ENCODE results near the gene ZNF35.
"Not testable (repeated sequence)": the region's sequence is repeated elsewhere in the genome, so short reads cannot be mapped to it uniquely, and the experiment has no call there.

ZNF35 gene

DNA sequence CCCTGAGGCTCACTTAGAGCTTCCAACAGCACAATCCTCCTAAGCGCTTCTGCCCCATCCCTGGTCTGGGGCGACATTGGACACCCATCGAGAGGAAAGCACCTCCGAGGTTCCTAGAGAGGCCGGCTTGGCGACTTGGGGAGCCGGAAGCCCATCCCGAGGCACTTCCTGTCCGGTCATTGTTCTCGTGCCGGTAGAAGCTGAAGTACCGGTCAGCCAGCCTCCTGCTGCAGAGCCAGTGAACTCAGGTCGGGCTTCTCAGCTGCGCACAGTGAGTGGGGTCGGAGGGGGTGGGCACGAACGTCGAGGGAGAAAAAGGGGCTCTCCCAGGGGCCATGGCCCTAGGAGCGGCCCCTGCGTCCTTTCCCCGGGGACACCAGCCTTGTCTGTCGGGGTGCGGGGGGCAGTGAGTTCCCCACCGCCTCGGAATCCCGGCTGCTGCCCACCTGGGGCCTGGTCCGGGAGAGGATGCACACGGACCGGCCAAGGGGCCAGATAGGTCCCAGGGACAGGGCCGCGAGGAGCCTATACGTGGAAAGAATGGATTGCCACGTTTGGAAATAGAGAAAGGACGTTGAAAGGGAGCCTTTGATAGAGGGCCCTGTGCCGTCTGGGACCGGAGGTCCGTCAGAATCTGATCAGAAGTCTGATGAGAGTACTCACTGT, at the start of gene ZNF35:
Gene ZNF35 (plus strand): TSS at position 169 of the 666 bp plus-strand sequence. CDS start 2,336 bp downstream, outside the sequence.
- FAIRE-seq = peak; percentile 37

DNA sequence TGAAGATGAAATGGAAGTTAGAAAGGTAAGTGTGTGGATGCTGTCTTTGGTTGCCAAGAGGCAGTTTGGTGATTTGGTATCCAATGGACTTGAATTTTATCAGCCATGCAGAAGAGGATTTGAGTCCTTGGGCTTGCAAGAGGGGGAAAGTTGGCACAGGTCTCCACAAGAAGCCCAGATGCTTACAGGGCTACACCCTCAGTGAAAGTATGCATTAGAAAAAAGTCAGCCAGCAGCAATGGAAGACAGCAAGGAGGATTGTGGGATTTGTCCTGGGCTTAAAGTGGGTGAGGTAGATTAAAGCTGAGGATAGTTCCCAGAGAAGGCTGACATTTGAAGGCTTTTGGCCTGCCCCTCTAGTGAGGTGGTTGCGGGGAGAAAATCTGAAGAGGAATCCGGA, 46.8 kb upstream of the ZNF35 start:
- FAIRE-seq = no peak

DNA sequence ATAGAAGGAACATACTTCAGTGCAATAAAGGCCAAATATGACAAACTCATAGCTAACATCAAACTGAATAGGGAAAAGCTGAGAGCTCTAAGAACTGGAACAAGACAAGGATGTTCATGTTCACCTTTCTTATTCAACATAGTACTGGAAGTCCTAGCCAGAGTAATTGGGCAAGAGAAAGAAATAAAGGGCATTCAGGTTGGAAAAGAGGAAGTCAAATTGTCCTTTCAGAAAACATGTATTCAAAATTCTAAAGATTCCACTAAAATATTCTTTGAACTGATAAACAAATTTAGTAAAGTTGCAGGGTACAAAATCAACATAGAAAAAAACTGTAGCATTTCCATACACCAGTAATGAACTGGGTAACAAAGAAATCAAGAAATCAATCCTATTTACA, 35.9 kb upstream of the ZNF35 start:
- FAIRE-seq = no peak

DNA sequence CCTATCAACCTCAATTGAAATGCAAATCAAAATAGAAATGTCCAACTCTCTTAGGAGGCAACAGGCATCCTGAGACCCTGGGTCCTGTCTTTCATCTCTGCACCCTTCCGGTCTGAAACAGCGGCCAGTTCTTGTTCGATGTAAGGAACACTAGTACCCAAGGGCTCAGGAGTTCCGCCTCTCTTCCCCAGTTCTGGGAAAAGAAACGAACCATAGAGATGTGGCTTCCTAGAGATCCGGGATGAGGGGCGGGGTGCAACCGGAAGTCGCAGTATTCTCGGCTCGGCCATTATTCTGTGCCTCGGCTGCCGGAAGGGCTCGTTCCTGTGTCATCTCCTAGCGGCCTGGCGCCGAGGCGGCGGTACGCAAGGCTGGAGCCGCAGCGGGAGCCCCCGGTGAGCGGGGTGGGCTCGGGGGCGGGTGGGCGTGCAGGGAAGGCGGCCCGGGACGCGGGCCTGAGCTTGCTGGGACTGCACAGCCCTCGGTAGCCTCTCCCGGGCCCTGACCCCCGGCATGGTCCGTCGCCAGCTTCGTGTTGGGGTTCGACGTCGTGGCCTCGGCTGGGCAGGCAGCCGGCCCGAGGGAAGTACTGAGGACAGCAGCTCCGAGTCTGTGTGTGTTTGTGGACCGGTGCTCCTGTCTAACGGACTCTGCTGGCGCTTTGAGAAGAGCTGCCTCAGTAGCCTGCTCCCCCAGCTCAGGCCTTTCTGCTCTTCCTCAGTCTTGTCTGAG, 23.6 kb upstream of the ZNF35 start, which contains the start of gene ZNF197:
Gene ZNF197 (plus strand): TSS at position 288 of the 732 bp plus-strand sequence. CDS start 4,119 bp downstream, outside the sequence.
- peak; percentile 56 for FAIRE-seq

DNA sequence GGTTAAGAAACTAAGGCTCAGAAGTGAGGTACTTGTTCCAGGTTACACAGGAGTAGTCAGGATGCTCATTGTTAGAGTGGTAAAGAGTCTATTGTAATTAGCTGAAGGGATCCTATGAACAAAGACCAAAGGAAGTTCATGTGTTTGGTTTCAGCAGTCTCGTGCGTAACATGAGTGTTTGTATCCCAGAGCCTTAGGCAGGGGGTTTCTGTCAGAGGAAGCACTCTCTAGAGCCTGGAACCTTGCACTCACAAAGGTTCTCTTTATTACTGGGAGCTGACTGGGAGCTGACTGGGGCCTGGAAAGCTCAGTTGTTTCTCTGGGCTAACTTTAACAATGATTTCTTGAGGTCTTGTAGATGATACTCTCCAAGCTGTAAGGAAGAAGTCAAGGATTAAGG, 19.8 kb upstream of the ZNF35 start:
- FAIRE-seq = no peak

DNA sequence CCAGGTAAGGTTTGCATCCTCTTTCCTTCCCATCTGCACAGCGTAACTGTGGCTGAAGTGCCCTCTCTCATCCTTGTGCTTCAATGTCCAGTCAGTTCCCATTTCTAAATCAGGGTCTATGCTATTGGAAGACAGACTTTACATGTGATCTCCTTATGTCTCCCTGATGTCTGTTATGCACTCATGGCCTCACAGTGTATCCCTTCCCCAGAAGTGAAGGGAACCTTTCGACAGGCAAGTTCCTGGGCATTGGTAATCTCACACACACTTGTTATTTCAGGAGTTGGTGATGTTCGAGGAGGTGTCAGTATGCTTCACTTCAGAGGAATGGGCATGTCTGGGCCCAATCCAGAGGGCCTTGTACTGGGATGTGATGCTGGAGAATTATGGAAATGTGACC, 16.3 kb upstream of the ZNF35 start:
- FAIRE-seq = no peak

DNA sequence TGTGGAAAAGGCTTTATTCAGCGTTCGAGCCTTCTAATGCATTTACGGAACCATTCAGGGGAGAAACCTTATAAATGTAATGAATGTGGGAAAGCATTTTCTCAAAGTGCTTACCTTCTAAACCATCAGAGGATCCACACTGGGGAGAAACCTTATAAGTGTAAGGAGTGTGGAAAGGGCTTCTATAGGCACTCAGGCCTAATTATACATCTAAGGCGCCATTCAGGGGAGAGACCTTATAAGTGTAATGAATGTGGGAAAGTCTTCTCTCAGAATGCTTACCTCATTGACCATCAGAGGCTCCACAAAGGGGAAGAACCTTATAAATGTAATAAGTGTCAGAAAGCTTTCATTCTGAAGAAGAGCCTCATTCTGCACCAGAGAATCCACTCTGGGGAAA, 6.2 kb upstream of the ZNF35 start:
- FAIRE-seq = no peak

DNA sequence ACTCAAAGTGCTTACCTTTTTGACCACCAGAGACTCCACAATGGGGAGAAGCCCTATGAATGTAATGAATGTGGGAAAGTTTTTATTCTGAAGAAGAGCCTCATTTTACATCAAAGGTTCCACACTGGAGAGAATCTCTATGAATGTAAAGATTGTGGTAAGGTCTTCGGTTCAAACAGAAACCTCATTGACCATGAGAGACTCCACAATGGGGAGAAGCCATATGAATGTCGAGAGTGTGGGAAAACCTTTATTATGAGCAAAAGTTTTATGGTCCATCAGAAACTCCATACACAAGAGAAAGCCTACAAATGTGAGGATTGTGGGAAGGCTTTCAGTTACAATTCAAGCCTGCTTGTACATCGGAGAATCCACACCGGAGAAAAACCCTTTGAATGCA, 5.5 kb upstream of the ZNF35 start:
- FAIRE-seq = no peak

DNA sequence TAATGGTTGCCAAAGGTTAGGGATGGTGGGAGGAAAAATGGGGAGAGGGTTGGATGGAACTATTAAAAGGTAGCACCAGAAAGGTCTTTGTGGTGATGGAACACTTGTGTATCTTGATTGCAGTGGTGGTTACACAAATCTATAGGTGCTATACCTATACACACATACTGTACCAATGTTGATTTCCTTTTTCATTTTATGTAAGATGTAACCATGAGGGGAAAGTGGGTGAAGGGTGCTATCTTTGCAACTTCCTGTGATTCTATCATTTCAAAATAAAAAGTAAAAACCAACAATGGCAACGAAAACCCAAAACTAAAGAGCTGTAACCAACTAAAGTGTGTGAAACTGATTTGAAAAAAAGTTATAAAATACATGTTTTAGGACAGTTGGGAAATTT, 761 bp upstream of the ZNF35 start:
- FAIRE-seq = no peak

DNA sequence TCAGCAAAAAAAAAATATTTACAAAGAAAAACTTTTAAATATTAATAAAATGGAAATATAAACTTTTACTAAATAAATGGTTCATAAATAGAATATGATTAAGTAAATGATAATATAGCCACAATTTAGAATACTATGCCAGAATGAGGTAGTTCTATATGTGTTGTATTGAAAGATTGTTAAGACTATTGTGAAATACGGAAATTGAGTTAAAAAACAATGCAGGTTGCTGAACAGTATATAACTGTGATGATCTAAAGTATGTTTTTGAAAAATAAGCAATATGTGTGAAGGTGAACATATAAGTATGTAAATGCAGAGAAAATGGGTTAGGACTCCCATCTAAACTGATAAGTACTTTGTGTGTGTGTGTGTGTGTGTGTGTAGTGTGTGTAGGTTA, 1.2 kb downstream of the ZNF35 start:
- FAIRE-seq = peak; percentile 3

DNA sequence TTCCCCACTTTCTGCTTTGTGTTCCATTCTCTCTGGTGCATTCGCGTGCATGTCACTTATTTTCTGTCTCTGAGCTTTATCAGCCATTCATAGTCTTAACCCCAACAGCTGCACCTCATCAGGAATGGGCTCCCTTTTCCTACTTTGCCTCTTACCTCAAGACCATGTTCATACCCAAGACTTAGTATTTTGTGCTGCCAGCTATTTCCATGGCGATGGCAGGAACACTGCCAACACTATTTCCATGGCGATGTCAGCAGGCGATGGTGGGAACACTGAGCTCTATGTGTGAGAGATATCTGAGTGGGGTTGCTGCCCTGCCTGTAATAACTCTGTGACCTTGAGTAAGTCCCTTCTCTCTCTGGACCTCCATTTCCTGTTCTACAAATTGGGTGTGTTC, 5.5 kb downstream of the ZNF35 start:
- no peak for FAIRE-seq

DNA sequence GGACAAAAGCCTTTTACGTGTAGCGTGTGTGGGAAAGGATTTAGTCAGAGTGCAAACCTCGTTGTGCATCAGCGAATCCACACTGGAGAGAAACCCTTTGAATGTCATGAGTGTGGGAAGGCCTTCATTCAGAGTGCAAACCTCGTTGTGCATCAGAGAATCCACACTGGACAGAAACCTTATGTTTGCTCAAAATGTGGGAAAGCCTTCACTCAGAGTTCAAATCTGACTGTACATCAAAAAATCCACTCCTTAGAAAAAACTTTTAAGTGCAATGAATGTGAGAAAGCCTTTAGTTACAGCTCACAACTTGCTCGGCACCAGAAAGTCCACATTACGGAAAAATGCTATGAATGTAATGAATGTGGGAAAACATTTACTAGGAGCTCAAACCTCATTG, 10.5 kb downstream of the ZNF35 start:
- FAIRE-seq = no peak

DNA sequence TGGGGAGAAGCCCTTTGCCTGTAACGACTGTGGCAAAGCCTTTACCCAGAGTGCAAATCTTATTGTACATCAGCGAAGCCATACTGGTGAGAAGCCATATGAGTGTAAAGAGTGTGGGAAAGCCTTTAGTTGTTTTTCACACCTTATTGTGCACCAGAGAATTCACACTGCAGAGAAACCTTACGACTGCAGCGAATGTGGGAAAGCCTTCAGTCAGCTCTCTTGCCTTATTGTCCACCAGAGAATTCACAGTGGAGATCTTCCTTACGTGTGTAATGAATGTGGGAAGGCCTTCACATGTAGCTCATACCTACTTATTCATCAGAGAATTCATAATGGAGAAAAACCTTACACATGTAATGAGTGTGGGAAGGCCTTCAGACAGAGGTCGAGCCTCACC, 10.9 kb downstream of the ZNF35 start:
- FAIRE-seq = no peak

DNA sequence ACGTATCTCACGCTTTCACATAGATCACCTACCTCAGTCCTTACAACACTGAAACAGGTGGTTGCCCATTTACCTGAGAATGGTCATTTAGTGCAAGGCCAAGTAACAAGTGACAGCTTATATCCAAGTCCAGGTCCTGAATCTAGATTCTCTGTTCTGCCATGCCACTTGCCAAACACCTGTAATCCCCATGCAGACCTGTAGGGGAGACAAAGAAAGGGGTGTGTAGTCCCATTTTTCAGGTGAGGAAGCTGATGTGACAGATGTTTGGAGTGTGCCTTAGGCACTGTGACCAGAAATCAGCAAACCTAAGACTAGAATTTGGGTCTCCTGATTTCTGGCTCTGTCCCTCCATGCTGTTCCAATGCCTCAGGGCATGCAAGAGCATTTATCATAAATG, 12.7 kb downstream of the ZNF35 start:
- FAIRE-seq = no peak

DNA sequence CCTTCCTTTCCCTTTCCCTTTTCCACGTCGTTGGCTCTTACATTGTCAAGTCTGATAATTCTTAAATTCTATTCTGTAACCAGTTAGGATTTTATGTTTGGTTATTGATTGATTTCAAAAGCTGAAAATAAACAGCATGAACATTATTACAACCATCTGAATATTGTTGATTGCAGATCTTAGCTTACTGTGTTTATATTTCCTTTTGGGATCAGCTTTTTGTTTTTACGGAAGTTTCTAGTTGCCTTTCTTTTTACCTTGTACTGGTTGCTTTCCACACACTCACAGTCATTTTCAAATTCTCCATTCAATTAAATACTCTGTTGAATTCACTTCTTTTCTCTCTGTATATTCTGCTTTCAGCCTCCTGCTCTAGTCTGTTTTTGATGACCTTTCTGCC, 16.6 kb downstream of the ZNF35 start:
- FAIRE-seq = no peak

DNA sequence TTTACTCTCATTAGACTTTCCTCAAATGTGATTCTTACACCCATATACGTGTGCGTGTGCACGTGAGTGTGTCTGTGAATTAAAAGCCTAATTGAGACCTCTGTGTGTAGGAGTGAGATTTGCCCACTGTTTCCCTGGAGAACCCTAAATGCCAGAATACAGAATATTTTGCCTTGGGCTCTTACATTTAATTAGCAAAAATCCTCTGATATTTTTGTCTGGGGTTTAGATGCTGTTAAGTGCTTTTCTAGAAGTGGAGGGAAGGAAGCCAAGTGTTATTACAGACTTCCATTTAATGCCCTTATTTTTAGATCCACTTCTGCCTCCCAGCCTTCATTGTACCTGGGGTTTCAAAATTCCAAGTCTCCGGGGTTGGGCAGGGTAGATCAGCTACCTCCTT, 17.8 kb downstream of the ZNF35 start:
- no peak for FAIRE-seq

DNA sequence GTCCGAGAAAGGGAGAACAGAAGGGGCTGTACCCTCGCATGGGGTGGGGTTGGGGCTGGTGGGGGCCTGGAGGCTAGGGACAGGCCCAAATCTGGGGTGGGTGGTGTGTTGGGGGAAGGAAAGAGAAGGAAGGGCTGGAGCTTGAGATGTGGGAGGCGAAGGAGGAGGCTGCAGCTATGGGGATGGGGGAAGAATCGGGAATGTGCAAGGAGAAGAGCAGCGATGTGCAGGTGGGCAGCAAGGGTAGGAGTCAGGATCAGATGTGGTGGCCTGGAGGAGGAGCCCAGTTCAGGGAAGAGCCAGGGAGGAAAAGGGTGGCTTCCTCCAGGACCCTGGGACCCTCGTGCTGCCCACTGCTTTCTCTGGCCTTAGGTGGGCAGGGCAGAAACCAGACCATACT, 21.2 kb downstream of the ZNF35 start:
- no peak for FAIRE-seq

DNA sequence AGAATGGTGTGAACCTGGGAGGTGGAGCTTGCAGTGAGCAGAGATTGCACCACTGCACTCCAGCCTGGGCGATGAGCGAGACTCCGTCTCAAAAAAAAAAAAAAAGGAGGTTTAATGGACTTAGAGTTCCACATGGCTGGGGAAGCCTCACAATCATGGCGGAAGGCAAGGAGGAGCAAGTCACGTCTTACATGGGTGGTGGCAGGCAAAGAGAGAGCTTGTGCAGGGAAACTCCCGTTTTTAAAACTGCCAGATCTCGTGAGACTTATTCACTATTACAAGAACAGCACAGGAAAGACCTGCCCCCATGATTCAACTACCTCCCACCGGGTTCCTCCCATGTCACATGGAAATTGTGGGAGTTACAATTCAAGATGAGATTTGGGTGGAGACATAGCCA, 24.9 kb downstream of the ZNF35 start:
- not testable (repeated sequence) for FAIRE-seq

DNA sequence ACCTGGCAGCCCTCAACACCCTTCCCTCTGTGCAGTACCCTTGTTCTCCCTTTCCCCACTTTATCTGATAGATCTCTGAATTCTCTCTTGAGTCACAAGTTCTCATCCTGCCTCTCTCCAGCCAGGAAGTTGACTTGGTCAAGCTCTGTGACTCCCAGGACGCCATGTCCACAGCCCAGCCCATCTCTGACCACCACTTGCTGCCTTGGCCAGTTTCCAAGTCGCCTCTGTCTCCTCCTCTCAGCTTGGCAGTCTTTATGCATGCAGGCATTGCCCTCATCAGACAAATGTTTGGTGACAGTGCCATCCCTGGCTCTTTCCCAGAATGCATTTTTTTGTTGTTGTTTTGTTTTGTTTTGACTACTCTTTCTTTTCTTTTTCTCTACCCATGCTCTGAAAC, 25.7 kb downstream of the ZNF35 start:
- FAIRE-seq = no peak

DNA sequence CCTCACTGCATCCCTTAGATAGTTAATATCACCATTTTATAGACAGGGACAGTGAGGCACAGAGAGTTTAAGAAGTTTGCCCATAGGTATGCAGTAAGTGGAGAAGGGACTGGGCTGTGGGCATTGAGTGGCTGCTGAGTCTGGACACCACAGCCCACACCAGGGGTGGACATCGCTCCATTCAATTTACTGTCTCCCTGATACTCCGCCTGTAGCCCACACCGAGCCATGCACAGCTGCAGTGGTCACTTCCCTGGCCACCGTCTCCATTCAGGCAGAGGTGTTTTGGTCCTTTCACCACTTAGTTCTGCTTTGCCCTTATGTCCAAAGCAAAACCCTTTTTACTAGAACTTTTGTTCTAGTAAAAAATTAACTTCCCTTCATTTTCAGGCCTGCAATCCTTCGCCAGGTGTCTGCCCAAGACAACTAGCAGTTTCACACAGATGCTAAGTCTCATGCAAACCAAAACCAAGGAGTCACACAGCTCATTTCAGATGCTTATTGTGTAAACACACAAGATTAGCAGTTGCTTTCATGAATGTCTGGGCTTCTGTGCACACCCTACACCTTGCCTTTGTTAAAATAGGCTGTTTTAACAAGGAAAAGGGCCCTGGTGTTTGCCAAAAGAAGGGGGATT, 30.1 kb downstream of the ZNF35 start:
- no peak for FAIRE-seq

DNA sequence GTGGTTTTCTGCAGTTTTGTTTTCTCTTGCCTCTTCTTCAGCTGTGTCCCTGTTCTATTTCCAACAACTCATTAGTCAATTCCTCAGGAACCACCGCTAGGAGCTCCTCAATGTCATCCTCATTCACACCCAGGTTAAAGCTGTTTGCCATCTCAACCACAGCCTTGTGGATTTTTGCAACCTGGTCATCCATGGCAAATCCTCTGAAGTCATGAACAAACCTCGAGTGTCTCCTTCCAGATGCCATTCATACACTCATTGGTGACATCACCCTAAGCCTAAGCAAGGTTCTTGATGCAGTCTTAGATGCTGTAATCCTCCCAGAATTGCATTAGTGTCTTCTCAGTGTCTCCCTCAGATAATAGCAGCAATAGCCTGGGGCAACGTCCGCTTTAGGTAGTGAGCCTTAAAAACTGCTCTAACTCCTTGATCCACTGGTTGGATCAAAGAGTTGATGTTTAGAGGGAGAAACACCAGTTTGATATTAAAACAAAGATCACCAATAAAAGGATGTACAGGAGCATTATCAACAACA, 32.5 kb downstream of the ZNF35 start:
- no peak for FAIRE-seq

DNA sequence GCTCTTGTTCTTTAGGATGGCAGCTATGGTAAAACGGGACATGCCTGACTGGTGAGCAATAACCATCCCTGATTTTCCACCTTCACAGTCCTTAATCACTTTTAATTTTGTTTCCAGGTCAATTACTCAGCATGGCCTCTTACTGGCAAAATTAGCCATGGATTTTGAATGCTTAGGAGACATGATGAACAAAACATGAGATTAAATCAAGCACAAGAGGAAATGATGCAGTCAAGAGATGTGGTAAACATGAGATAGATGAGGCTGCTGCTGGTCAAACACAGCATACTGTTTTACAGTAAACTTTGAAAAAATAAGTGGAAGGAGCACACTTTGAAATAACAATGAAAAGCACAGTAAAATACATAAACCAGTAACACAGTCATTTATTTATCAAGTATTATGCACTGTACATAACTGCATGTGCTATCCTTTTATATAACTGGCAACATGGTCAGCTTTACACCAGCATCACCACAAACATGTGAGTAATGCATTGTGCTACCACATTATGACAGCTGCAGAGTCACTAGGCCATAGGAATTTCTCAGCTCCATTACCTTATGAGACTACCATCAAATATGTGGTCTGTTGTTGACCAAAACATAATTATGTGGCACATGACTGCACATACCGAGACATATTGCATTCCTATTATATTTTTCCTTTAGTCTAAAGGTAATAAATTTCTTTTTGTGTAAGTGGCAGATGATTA, 33.8 kb downstream of the ZNF35 start:
- FAIRE-seq = no peak

DNA sequence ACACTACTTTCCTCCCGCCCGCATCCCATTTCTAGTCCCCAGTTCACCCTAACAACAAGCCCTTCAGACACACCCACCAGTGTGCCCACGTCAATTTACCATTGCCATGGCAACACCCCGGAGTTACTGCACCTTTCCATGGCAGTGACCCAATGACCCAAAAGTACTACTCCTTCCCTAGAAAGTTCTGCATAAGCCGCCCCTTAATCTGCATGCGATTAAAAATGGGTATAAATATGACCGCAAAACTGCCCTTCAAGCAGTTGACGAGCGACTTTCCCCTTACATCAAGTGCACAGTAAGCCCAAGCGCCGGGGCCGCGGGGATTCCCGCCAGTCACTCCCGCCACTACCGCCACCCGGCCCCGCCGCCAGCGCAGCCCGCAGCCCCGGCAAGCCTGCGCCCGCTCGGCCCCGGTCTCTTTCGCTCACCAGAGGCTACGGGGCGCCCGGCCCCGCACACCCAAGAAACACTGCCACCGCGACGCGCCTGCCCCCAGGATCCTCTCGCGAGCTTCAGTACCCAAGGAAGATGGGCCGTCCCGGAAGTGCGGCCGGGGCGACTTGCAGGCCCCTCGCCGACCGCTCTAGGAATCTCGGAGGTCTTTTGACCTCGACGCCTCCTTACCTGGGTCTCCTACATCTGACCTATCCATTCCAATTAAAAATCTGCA, 36.7 kb downstream of the ZNF35 start:
- FAIRE-seq = no peak

All from TTC549 (cell line).